Hepatocyte (in vitro differentiated cells): ENCODE measurements around the gene GASK1B. TPM values are rescaled to one million over a fixed set of nuclear protein-coding genes. Genes with fewer than 3 reads are reported as not detected.

Source experiments
- DNase-seq: peaks from one replicate; pipeline ENCODE4 v3.0.0-alpha.2; 2016; ENCODE audit warnings: low spot score
- H2AFZ ChIP-seq: fragments of 200-600 bp; sonication (generic); 2 replicates; pipeline ENCODE4 v1.6.0; 2016; ENCODE audit warnings: antibody characterized with exemption, mild to moderate bottlenecking
- H3K27ac ChIP-seq: fragments of 200-600 bp; sonication (generic); 2 replicates; pipeline ENCODE4 v1.5.1; 2016; ENCODE audit warnings: mild to moderate bottlenecking
- H3K27me3 ChIP-seq: fragments of 200-600 bp; sonication (generic); 2 replicates; pipeline ENCODE4 v1.6.1; 2016
- H3K36me3 ChIP-seq: fragments of 200-600 bp; sonication (generic); replicated peaks from 2 replicates; pipeline ENCODE4 v1.5.1; 2016; ENCODE audit warnings: low read depth; ENCODE audit not compliant: insufficient read depth
- H3K4me1 ChIP-seq: fragments of 200-600 bp; sonication (generic); 2 replicates; pipeline ENCODE4 v1.5.1; 2016; ENCODE audit warnings: mild to moderate bottlenecking, moderate library complexity; ENCODE audit not compliant: insufficient read depth
- H3K4me2 ChIP-seq: fragments of 200-600 bp; sonication (generic); 2 replicates; pipeline ENCODE4 v1.6.0; 2016
- H3K4me3 ChIP-seq: fragments of 200-600 bp; sonication (generic); 2 replicates; pipeline ENCODE4 v1.5.1; 2016; ENCODE audit warnings: mild to moderate bottlenecking
- H3K79me2 ChIP-seq: fragments of 200-600 bp; sonication (generic); 2 replicates; pipeline ENCODE4 v1.6.0; 2017; ENCODE audit warnings: mild to moderate bottlenecking
- H3K9me2 ChIP-seq: fragments of 200-600 bp; sonication (generic); replicated peaks from 2 replicates; pipeline ENCODE4 v1.6.0; 2017; ENCODE audit warnings: mild to moderate bottlenecking; ENCODE audit not compliant: insufficient read depth
- H3K9me3 ChIP-seq: fragments of 200-600 bp; sonication (generic); 2 replicates; pipeline ENCODE4 v1.5.1; 2016; ENCODE audit warnings: low read depth, mild to moderate bottlenecking
- H4K20me1 ChIP-seq: fragments of 200-600 bp; sonication (generic); 2 replicates; pipeline ENCODE4 v1.6.0; 2016; ENCODE audit warnings: mild to moderate bottlenecking; ENCODE audit not compliant: insufficient read depth, poor library complexity, severe bottlenecking
- EZH2 ChIP-seq: fragments of 200-600 bp; sonication (generic); IDR thresholded peaks from 2 replicates; pipeline ENCODE4 v1.6.1; 2016; ENCODE audit warnings: antibody characterized with exemption, mild to moderate bottlenecking, borderline replicate concordance
- EZH2phosphoT487 ChIP-seq: fragments of 200-600 bp; sonication (generic); IDR thresholded peaks from one replicate; pipeline ENCODE4 v1.6.1; 2018; ENCODE audit warnings: antibody characterized with exemption, mild to moderate bottlenecking, low read depth, moderate library complexity; ENCODE audit not compliant: unreplicated experiment, severe bottlenecking
- WGBS: methylation state at CpG from one replicate; pipeline ENCODE4 v1.1.6; 2016; ENCODE audit warnings: low lambda C conversion rate; ENCODE audit errors: missing lambda C conversion rate; 5-methylcytosine and 5-hydroxymethylcytosine counted together
- polyA plus RNA-seq: library from polyadenylated mRNA; unstranded; fragments of >200 nt; fragmentation: Nextera tagmentation; extraction: Ambion mirVana; gene quantifications from 2 replicates; pipeline ENCODE4 v1.2.1, GENCODE V29; 2016
- total RNA-seq: library from RNA; depleted of rRNA; stranded (reverse); fragments of >200 nt; gene quantifications from 2 replicates; pipeline ENCODE4 v1.2.3, GENCODE V29; 2014
- TF ChIP-seq, protein P1 (sequence below): fragments of 200-600 bp; sonication (generic); IDR thresholded peaks from 2 replicates; pipeline ENCODE4 v1.5.1; 2016; ENCODE audit warnings: antibody characterized with exemption, mild to moderate bottlenecking; ENCODE audit not compliant: poor library complexity

The GASK1B gene
- total and polyA plus RNA-seq, 2 experiments from 2014 or later = 30.9 to 88.8 TPM

DNA sequence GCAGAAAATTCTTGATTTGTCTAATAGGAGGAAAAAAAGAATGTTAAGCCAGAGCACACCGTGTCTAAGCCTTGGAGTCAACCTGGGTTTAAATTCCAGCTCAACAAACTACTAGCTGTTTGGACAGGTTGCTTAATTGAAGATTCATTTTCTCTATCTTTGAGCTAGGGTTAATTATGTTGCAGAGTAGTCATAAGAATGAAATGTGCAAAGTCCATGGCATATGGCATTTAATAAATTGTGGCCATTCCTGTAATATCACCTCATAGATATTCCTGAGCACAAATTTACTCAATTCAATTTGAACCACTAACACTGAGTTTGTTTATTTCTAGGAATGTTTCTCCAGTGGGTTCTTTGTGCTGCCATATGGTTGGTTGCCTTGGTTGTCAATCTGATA is 42.0 kb upstream of the GASK1B start:
- H3K4me1 ChIP-seq = peaks cover 5% of the 10 kb centered on the region
- TF ChIP-seq EZH2phosphoT487 = no peak
- no peak for TF ChIP-seq EZH2
- TF ChIP-seq, protein P1, sequence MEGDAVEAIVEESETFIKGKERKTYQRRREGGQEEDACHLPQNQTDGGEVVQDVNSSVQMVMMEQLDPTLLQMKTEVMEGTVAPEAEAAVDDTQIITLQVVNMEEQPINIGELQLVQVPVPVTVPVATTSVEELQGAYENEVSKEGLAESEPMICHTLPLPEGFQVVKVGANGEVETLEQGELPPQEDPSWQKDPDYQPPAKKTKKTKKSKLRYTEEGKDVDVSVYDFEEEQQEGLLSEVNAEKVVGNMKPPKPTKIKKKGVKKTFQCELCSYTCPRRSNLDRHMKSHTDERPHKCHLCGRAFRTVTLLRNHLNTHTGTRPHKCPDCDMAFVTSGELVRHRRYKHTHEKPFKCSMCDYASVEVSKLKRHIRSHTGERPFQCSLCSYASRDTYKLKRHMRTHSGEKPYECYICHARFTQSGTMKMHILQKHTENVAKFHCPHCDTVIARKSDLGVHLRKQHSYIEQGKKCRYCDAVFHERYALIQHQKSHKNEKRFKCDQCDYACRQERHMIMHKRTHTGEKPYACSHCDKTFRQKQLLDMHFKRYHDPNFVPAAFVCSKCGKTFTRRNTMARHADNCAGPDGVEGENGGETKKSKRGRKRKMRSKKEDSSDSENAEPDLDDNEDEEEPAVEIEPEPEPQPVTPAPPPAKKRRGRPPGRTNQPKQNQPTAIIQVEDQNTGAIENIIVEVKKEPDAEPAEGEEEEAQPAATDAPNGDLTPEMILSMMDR = no peak
- no peaks in the 10 kb centered on the region for H3K9me3 ChIP-seq
- no peak overlapping the region for H3K27ac ChIP-seq
- H3K79me2 ChIP-seq = peaks cover 3% of the 10 kb centered on the region
- H3K36me3 ChIP-seq = no peaks in the 10 kb centered on the region
- no peaks in the 10 kb centered on the region for H4K20me1 ChIP-seq
- H3K27me3 ChIP-seq = no peaks in the 10 kb centered on the region
- no peak for DNase-seq
- no peak overlapping the region for H3K4me2 ChIP-seq
- no peak overlapping the region for H3K4me3 ChIP-seq
- H2AFZ ChIP-seq = no peak overlapping the region
- WGBS = 81% methylated on average over 1 of the region's 1 CpG
- H3K9me2 ChIP-seq = no peaks in the 10 kb centered on the region

DNA sequence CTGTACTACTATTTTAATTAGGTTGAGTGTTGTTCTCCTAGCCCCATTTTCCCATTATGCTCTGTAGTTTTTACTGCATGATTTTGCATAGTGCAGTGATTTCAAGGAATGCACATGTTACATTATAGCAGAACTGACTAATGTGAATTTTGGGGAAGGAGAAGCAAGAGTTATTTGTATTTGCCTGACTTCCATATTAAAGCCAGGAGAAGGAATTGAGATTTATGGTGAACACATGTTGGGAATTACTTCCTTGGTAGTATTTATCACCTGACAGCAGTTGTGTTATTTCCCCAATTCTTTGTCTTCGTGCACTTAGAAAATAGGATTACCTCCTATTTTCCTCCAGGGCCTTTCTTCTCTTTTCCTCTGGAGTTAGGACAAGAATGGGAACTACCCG is 40.6 kb upstream of the GASK1B start:
- WGBS = 93% methylated on average over 2 of the region's 2 CpGs
- no peak overlapping the region for H3K4me3 ChIP-seq

DNA sequence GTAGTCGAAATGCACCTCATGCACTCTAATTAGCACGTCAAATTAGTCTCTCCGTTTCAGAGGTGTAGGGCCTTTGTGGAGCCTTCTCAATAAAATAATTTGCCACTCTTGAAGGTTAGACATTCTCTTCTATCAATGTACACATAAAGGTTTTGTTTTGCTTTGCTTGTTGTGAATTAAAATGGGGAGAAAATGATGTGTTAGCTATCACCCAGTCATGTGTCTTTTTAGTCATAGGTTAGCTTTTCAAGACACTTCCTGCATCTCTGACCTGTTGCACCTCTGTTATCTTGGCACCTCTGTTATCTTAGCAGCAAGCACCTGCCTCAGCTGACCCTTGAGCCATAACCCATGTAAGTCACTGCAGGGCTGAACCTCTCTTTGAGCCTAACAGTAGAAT is 38.4 kb upstream of the GASK1B start:
- H3K9me3 ChIP-seq = no peaks in the 10 kb centered on the region
- H3K27me3 ChIP-seq = no peaks in the 10 kb centered on the region
- peak overlapping the region; percentile 91 for H3K27ac ChIP-seq
- TF ChIP-seq EZH2phosphoT487 (no peak), EZH2 (no peak)
- TF ChIP-seq, protein P1 = no peak
- H3K4me2 ChIP-seq = peak overlapping the region; percentile 82
- H3K9me2 ChIP-seq = no peaks in the 10 kb centered on the region
- DNase-seq = peak; percentile 64
- peak overlapping the region; percentile 19 for H2AFZ ChIP-seq
- no peaks in the 10 kb centered on the region for H4K20me1 ChIP-seq
- peak overlapping the region; percentile 45 for H3K4me3 ChIP-seq
- no peaks in the 10 kb centered on the region for H3K36me3 ChIP-seq
- 37% methylated on average over 3 of the region's 3 CpGs for WGBS
- peaks cover 5% of the 10 kb centered on the region for H3K4me1 ChIP-seq
- H3K79me2 ChIP-seq = peaks cover 3% of the 10 kb centered on the region

More for the DNA sequence above, 40.6 kb upstream of the GASK1B start:
- no peak overlapping the region for H2AFZ ChIP-seq
- H3K9me2 ChIP-seq = no peaks in the 10 kb centered on the region
- H3K27ac ChIP-seq = no peak overlapping the region
- H3K36me3 ChIP-seq = no peaks in the 10 kb centered on the region
- no peak for DNase-seq
- peaks cover 3% of the 10 kb centered on the region for H3K79me2 ChIP-seq
- peaks cover 5% of the 10 kb centered on the region for H3K4me1 ChIP-seq
- H3K4me2 ChIP-seq = no peak overlapping the region
- no peaks in the 10 kb centered on the region for H4K20me1 ChIP-seq
- TF ChIP-seq EZH2phosphoT487 (no peak), EZH2 (no peak)
- TF ChIP-seq, protein P1 = no peak
- no peaks in the 10 kb centered on the region for H3K9me3 ChIP-seq
- no peaks in the 10 kb centered on the region for H3K27me3 ChIP-seq
